NCI-H82 (cell line): ENCODE results near the gene IRF1.
"Not testable (repeated sequence)": the region's sequence is repeated elsewhere in the genome, so short reads cannot be mapped to it uniquely, and the experiment has no call there.

Source experiments
- DNase-seq: peaks from one replicate; lab custom pipeline; 2025; lab: John Stamatoyannopoulos, UW

The IRF1 gene

DNA sequence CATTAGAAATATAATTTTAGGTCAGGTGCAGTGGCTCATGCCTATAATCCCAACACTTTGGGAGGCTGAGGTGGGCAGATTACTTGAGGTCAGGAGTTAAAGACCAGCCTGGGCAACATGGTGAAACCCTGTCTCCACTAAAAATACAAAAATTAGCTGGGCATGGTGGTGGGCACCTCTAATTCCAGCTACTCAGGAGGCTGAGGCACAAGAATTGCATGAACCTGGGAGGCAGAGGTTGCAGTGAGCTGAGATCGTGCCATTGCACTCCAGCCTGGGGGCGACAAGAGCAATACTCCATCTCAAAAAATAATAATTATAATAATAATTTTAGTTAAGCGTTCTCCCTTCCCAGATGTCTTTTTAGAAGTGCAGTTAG is 52.3 kb downstream of the IRF1 start:
- DNase-seq = not testable (repeated sequence)

DNA sequence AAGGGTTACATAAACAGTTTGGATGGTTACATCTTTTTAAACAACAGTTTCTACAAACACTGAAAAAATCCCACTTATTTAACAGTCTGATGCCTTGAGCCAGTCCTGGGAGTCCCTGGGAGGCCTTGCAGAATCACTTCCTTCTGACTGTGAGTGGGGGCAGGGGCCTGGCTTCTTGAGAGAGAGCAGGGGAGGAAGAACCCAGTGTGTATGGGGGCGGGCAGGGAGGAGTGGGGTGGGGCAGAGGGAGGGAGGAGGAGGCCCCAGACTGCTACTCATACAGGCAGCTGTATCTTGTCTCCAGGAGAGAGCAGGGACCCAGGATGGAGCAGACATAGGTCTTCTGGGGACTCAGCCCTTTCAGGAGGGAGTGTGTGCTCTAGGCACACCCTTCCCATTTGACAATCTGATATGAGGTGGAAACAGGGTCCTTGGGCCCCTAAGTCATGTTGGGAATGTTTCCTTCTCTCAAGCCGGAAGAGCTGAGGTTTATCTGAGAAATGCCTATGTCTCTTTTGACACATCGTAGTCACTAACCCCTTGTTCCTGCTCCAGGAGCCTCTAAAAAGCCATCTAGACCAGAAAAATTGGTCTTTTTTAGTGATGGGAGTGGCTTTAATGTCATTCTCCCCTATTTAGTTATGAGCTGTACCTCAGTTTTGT is 52.8 kb downstream of the IRF1 start:
- DNase-seq = peak; percentile 9

DNA sequence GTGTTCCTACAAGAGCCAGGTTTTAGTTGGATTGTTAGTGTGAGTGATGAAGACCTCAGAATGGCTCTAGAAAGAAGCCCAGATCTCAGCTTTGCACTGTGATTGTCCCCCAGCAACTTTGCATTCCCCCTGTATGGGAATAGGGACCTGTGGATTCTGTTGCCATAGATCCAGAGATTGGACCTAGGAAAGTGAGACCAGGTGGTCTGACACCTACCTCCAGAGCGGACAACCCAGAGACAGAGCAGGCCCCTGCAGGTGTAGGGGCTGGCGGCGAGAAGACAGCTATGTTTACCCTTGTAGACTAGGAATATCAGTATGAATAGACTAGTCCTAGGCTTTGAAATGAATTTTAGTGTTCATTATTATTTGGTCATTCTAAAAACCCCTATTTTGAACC is 53.6 kb downstream of the IRF1 start:
- DNase-seq = no peak

DNA sequence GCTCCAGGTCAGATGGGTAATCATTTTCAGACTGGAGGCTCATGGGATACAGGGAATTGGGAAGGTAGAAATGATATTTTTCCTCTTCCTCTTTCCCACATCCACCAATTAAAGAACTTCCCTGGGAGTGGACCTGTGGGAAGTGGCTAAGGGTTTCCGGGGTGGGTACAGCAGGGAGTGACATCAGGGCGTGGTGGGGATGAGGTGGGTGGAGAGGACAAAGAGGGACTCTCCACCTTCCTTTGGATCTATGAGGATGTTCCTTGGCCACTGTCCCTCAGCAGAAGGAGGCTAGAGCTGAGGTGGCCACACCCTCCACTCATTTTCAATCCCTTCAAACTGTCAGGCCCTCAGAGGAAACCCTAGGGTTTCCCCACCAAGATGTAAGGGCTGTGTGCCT is 54.7 kb downstream of the IRF1 start:
- no peak for DNase-seq

DNA sequence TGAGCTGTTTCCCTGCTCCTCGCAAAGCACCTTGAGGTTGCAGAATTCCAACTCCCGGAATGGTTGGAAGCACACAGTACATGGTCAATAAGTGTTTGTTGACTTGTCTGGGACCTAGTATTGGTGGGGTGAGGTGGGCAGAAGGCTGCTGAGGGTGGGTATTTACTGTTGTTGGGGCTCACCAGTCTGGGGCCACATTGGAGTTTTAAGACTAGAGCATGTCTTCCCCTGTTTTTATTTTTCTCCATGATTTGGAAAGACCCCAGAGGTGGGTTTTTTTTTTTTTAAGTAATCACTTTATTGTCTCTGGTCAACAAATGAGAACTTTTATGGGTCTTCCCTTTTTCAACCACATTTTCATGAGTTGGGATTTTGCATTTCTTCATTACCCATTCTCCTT is 55.1 kb downstream of the IRF1 start:
- no peak for DNase-seq

- DNase-seq = no peak
Measured at GRCh38 chr5:132434416-132435286, 55.9 kb downstream of the IRF1 start.

- DNase-seq = no peak
Measured at GRCh38 chr5:132433141-132433540, 57.4 kb downstream of the IRF1 start.

DNA sequence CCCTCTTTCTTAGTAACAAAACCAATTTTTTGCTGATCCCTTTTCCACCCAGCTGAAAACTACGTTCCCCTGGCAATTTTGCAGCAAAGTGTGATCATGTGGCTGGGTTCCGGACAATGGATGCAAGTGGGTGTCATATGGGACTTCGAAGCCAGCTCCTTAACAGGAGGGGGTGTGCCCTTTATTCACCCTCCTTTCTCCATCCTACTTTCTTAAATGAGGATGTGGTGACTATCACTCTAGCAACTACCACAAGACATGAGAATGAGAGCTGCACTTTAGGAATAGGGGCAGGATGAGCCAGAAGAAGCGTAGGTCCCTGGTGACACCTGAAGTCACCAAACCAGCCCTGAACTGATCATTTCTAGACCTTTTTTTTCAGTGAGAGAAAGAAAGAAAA is 58.9 kb downstream of the IRF1 start:
- DNase-seq = no peak
